IMR-90 (cell line): Measurements from ENCODE around the gene ACACA. TPM values are rescaled to one million over a fixed set of nuclear protein-coding genes. Genes with fewer than 3 reads are reported as not detected.

Experiments
- ATAC-seq: fragments of 200-7000 bp; cut with Tn5 transposase; 2 replicates; pipeline ENCODE4 v1.9.1; 2020; ENCODE audit warnings: low read depth, mild to moderate bottlenecking, moderate library complexity
- BruUV-seq: library from RNA; stranded (reverse); fragments of 400-500 nt; replicated peaks from 2 replicates; lab custom pipeline; 2021; lab: Mats Ljungman, UMichigan
- CTCF ChIA-PET: fragments of 300-600 bp; formaldehyde crosslinking; extraction: SDS; loops from one replicate; lab custom pipeline; 2021; ENCODE audit warnings: antibody characterized with exemption; lab: Yijun Ruan, JAX
- POLR2A ChIA-PET: fragments of 300-600 bp; sonication (Branson Sonifier 250); formaldehyde crosslinking; loops from one replicate; lab custom pipeline; 2022; ENCODE audit warnings: antibody characterized with exemption; ENCODE audit not compliant: unreplicated experiment; lab: Charles Lee
- DNase-seq: peaks from one replicate; pipeline ENCODE4 v3.0.0; 2013
- H2AFZ ChIP-seq: replicated peaks from 2 replicates; pipeline ENCODE3; 2013; ENCODE audit warnings: low read length, mild to moderate bottlenecking; ENCODE audit not compliant: poor library complexity
- H2AK5ac ChIP-seq: 2 replicates; pipeline ENCODE4 v1.6.1; 2013; ENCODE audit warnings: low read depth, low read length, inconsistent platforms
- H2AK9ac ChIP-seq: replicated peaks from 2 replicates; pipeline ENCODE3; 2013; ENCODE audit warnings: mild to moderate bottlenecking, low read depth, low read length, moderate library complexity; ENCODE audit not compliant: poor library complexity
- H2BK120ac ChIP-seq: 2 replicates; pipeline ENCODE4 v1.6.1; 2013; ENCODE audit warnings: low read depth, low read length, inconsistent platforms
- H2BK15ac ChIP-seq: 3 replicates; pipeline ENCODE4 v1.6.1; 2013; ENCODE audit warnings: low read depth, low read length, inconsistent platforms
- H2BK20ac ChIP-seq: 2 replicates; pipeline ENCODE4 v1.6.1; 2013; ENCODE audit warnings: low read depth, mild to moderate bottlenecking, inconsistent platforms, low read length, moderate library complexity
- H2BK5ac ChIP-seq: 2 replicates; pipeline ENCODE4 v1.6.1; 2013; ENCODE audit warnings: mild to moderate bottlenecking, low read depth, low read length, inconsistent platforms; ENCODE audit not compliant: poor library complexity, severe bottlenecking
- H3K14ac ChIP-seq: replicated peaks from 2 replicates; pipeline ENCODE4 v1.6.1; 2013; ENCODE audit warnings: low read depth, low read length, inconsistent platforms
- H3K18ac ChIP-seq: 2 replicates; pipeline ENCODE4 v1.6.1; 2013; ENCODE audit warnings: low read depth, low read length, control low read depth
- H3K23ac ChIP-seq: 2 replicates; pipeline ENCODE4 v1.6.1; 2013; ENCODE audit warnings: low read depth, low read length, inconsistent platforms
- H3K27ac ChIP-seq: 2 replicates; pipeline ENCODE4 v1.5.1; 2013; ENCODE audit warnings: mild to moderate bottlenecking, control low read depth, low read length; ENCODE audit not compliant: insufficient read depth
- H3K27me3 ChIP-seq: 2 replicates; pipeline ENCODE4 v1.6.1; 2013; ENCODE audit warnings: low read length; ENCODE audit not compliant: control insufficient read depth, insufficient read depth
- H3K36me3 ChIP-seq: 2 replicates; pipeline ENCODE4 v1.6.1; 2013; ENCODE audit warnings: low read length, mixed read lengths; ENCODE audit not compliant: control insufficient read depth, insufficient read depth
- H3K4ac ChIP-seq: 2 replicates; pipeline ENCODE4 v1.6.1; 2013; ENCODE audit warnings: low read depth, low read length, inconsistent platforms
- H3K4me1 ChIP-seq: 2 replicates; pipeline ENCODE4 v1.6.1; 2013; ENCODE audit warnings: low read length, mixed read lengths; ENCODE audit not compliant: control insufficient read depth, insufficient read depth
- H3K4me2 ChIP-seq: 2 replicates; pipeline ENCODE4 v1.6.1; 2013; ENCODE audit warnings: low read depth, mild to moderate bottlenecking, control low read depth, low read length, moderate library complexity
- H3K4me3 ChIP-seq: 2 replicates; pipeline ENCODE4 v1.5.1; 2013; ENCODE audit warnings: low read depth, mild to moderate bottlenecking, control low read depth, low read length, moderate library complexity; ENCODE audit not compliant: insufficient read depth
- H3K56ac ChIP-seq: 2 replicates; pipeline ENCODE4 v1.6.1; 2013; ENCODE audit warnings: low read length, inconsistent platforms; ENCODE audit not compliant: insufficient read depth; ENCODE audit errors: extremely low read depth
- H3K79me1 ChIP-seq, 2 experiments: 2 replicates each; pipeline ENCODE4 v1.6.1; 2013; ENCODE audit warnings: low read length in 2 of 2, inconsistent platforms in 1 of 2, low read depth in 1 of 2
- H3K9ac ChIP-seq: 2 replicates; pipeline ENCODE4 v1.6.1; 2013; ENCODE audit warnings: low read depth, low read length, control low read depth
- H3K9me1 ChIP-seq: 2 replicates; pipeline ENCODE4 v1.6.1; 2013; ENCODE audit warnings: low read length, inconsistent platforms; ENCODE audit not compliant: insufficient read depth
- H3K9me3 ChIP-seq: 2 replicates; pipeline ENCODE4 v1.6.1; 2013; ENCODE audit warnings: low read length; ENCODE audit not compliant: control insufficient read depth, insufficient read depth
- H4K20me1 ChIP-seq: 2 replicates; pipeline ENCODE4 v1.6.1; 2013; ENCODE audit warnings: low read length, inconsistent platforms; ENCODE audit not compliant: insufficient read depth
- H4K5ac ChIP-seq: 2 replicates; pipeline ENCODE4 v1.6.1; 2013; ENCODE audit warnings: mild to moderate bottlenecking, low read depth, low read length, control low read depth
- H4K8ac ChIP-seq, 2 experiments: 2 replicates each; pipeline ENCODE4 v1.6.1; 2013; ENCODE audit warnings: low read depth in 2 of 2, low read length in 2 of 2, control low read depth in 1 of 2, inconsistent platforms in 1 of 2
- H4K91ac ChIP-seq: 2 replicates; pipeline ENCODE4 v1.6.1; 2013; ENCODE audit warnings: low read depth, low read length, inconsistent platforms; ENCODE audit not compliant: insufficient read depth
- MAFK ChIP-seq: IDR thresholded peaks from 2 replicates; pipeline ENCODE4 v1.6.1; 2012; ENCODE audit warnings: low read depth, low read length, improper control_type of control experiment
- POLR2A ChIP-seq: IDR thresholded peaks from 2 replicates; pipeline ENCODE4 v1.6.1; 2012; ENCODE audit warnings: mild to moderate bottlenecking, low read depth, low read length
- RAD21 ChIP-seq: IDR thresholded peaks from 2 replicates; pipeline ENCODE4 v1.6.1; 2012; ENCODE audit warnings: low read length, improper control_type of control experiment
- SMC3 ChIP-seq: fragments of 150-350 bp; IDR thresholded peaks from 2 replicates; pipeline ENCODE4 v1.6.1; 2016; ENCODE audit warnings: low read depth, mild to moderate bottlenecking, antibody characterized with exemption, low read length, moderate library complexity
- WGBS, 2 experiments: methylation state at CpG; one replicate each; pipeline versions ENCODE4 v1.1.5 to v1.1.7; 2013; ENCODE audit warnings: missing lambda C conversion rate in 2 of 2; ENCODE audit not compliant: insufficient read length in 1 of 2; ENCODE audit errors: extremely low coverage in 2 of 2; 5-methylcytosine and 5-hydroxymethylcytosine counted together
- dilution Hi-C: fragments of 300-500 bp; cut with HindIII; formaldehyde crosslinking; loops from one replicate; pipeline ENCODE4 v1.14.3; 2018; ENCODE audit warnings: low sequenced_read_pairs; ENCODE audit not compliant: unreplicated experiment
- in situ Hi-C: fragments of 300-500 bp; cut with MboI; formaldehyde crosslinking; loops from 3 replicates; pipeline ENCODE4 v1.14.3; 2019; ENCODE audit warnings: low sequenced_read_pairs, inconsistent platforms, mixed read lengths
- intact Hi-C: fragments of 100-400 bp; cut with micrococcal nuclease; formaldehyde crosslinking; loops from 2 replicates; pipeline ENCODE4 v1.10.0; 2022
- polyA plus RNA-seq, 3 experiments: library from polyadenylated mRNA; depleted of rRNA; stranded (reverse); fragments of >200 nt; gene quantifications; 2 replicates each; pipeline ENCODE4 v1.2.3, GENCODE V29; 2012; ENCODE audit warnings: low replicate concordance in 1 of 3
- total RNA-seq: library from RNA; depleted of rRNA; stranded (reverse); fragments of >200 nt; gene quantifications from 2 replicates; pipeline ENCODE4 v1.2.3, GENCODE V29; 2012
- TF ChIP-seq, protein P1 (sequence below): fragments of 150-350 bp; IDR thresholded peaks from 2 replicates; pipeline ENCODE4 v1.6.1; 2016; ENCODE audit warnings: low read depth, mild to moderate bottlenecking, low read length, moderate library complexity, borderline replicate concordance
- TF ChIP-seq, protein P2 (sequence below): conservative IDR thresholded peaks from 2 replicates; pipeline ENCODE4 v1.5.1; 2012; ENCODE audit warnings: mild to moderate bottlenecking, low read depth, low read length, improper control_type of control experiment

Gene ACACA
- total and polyA plus RNA-seq, 2 of the 4 experiments (the other 2 are of a cell fraction): 21.3 to 39.1 TPM

DNA sequence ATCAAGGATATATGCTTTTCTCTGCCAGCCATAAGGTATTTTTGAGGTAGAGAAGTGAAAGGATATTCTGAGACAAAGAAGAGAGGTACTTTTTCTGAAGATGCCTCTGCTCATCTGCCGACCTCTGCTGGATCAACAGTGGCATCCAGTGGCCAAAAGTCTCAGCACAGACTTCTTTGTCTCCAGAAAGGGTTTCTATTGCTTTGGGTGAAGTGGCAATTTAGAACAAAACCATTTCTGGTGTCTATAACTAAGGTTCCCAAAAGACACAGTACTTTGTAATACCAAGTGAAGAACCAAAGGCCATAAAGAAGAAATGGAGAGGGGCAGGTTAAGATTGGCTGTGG is 186.1 kb downstream of the ACACA start:
- TF ChIP-seq POLR2A (no peak), MAFK (no peak), SMC3 (peak; percentile 58), RAD21 (peak; percentile 81)
- TF ChIP-seq, protein P1, sequence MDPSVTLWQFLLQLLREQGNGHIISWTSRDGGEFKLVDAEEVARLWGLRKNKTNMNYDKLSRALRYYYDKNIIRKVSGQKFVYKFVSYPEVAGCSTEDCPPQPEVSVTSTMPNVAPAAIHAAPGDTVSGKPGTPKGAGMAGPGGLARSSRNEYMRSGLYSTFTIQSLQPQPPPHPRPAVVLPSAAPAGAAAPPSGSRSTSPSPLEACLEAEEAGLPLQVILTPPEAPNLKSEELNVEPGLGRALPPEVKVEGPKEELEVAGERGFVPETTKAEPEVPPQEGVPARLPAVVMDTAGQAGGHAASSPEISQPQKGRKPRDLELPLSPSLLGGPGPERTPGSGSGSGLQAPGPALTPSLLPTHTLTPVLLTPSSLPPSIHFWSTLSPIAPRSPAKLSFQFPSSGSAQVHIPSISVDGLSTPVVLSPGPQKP: no peak
- TF ChIP-seq, protein P2, sequence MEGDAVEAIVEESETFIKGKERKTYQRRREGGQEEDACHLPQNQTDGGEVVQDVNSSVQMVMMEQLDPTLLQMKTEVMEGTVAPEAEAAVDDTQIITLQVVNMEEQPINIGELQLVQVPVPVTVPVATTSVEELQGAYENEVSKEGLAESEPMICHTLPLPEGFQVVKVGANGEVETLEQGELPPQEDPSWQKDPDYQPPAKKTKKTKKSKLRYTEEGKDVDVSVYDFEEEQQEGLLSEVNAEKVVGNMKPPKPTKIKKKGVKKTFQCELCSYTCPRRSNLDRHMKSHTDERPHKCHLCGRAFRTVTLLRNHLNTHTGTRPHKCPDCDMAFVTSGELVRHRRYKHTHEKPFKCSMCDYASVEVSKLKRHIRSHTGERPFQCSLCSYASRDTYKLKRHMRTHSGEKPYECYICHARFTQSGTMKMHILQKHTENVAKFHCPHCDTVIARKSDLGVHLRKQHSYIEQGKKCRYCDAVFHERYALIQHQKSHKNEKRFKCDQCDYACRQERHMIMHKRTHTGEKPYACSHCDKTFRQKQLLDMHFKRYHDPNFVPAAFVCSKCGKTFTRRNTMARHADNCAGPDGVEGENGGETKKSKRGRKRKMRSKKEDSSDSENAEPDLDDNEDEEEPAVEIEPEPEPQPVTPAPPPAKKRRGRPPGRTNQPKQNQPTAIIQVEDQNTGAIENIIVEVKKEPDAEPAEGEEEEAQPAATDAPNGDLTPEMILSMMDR: peak; percentile 67
- H3K36me3 ChIP-seq: peaks cover 8% of the 10 kb centered on the region
- 0 out of 4 replicates have a peak, but pooled peaks cover 0 to 4% of the 10 kb centered on the region in 2 experiments for H3K79me1 ChIP-seq
- H4K5ac ChIP-seq: no peak overlapping the region
- H2BK120ac ChIP-seq: no peak overlapping the region
- in situ Hi-C loops (no loop called here), dilution Hi-C loops (no loop called here), intact Hi-C loops (loop anchor here (1.0 to 2.0 kb wide), 2 partner anchors 591 to 618 kb away; no protein-coding TSS in a partner anchor)
- H3K27ac ChIP-seq: no peak overlapping the region
- H2BK15ac ChIP-seq: no peak overlapping the region
- H2BK20ac ChIP-seq: no peak overlapping the region
- H3K9ac ChIP-seq: no peak overlapping the region
- no peak overlapping the region for H2AK9ac ChIP-seq
- no peak overlapping the region for H2AK5ac ChIP-seq
- WGBS, 2 experiments: no CpG with 5 or more reads among the region's 1 CpG
- no peak overlapping the region for H2AFZ ChIP-seq
- no peak overlapping the region for H3K4me3 ChIP-seq
- H4K8ac ChIP-seq: no peak overlapping the region; a peak in 1 of 4 replicates
- ChIA-PET CTCF (no interaction called here), POLR2A (no interaction called here)
- H2BK5ac ChIP-seq: no peak overlapping the region
- H3K23ac ChIP-seq: no peak overlapping the region
- no peaks in the 10 kb centered on the region for H3K9me1 ChIP-seq
- no peak overlapping the region for H3K18ac ChIP-seq
- peak; percentile 54 for DNase-seq
- no peaks in the 10 kb centered on the region for H4K20me1 ChIP-seq
- no peak overlapping the region for H3K56ac ChIP-seq
- no peak overlapping the region for H3K14ac ChIP-seq
- ATAC-seq: peak; percentile 88
- H3K27me3 ChIP-seq: no peaks in the 10 kb centered on the region
- H4K91ac ChIP-seq: no peak overlapping the region
- BruUV-seq: TSS peak; percentile 26
- no peak overlapping the region for H3K4ac ChIP-seq
- H3K4me2 ChIP-seq: no peak overlapping the region
- H3K4me1 ChIP-seq: no peaks in the 10 kb centered on the region; the same call in 1 of the 2 replicates
- no peaks in the 10 kb centered on the region for H3K9me3 ChIP-seq
